OCI-M2 (cell line): ENCODE measurements around the gene PBXIP1.

Experiments
- DNase-seq: peaks from one replicate; lab custom pipeline; 2025; ENCODE audit not compliant: unreplicated experiment; lab: John Stamatoyannopoulos, UW

The PBXIP1 gene

GRCh38 chr1:154901591-154901990 is 54.3 kb downstream of the PBXIP1 start:
- DNase-seq, result no peak

- DNase-seq, result no peak
Observed at GRCh38 chr1:154899041-154899440, 56.9 kb downstream of the PBXIP1 start.

- DNase-seq, result no peak
Observed at GRCh38 chr1:154896771-154897286, 59.1 kb downstream of the PBXIP1 start.

- no peak for DNase-seq
Observed at GRCh38 chr1:154895798-154896197, 60.1 kb downstream of the PBXIP1 start.
